ENCODE measurements around the gene HYKK.
A peak's percentile ranks its signal among the peaks of the same experiment; 100 is the strongest.
"Not testable (repeated sequence)": the region's sequence is repeated elsewhere in the genome, so short reads cannot be mapped to it uniquely, and the experiment has no call there.

Gene HYKK

GRCh38 chr15:78506971-78507830 lies at the start of gene HYKK:
TSS of gene HYKK (plus strand) at chr15:78507577. CDS start at chr15:78513089, 5,512 bp downstream.
- DNase-seq (peak; percentile 79), ATAC-seq (peak; percentile 95)

- no peak for ATAC-seq
- DNase-seq, result no peak
Measured at GRCh38 chr15:78460737-78461136, 46.6 kb upstream of the HYKK start.

GRCh38 chr15:78461171-78461888 lies 46.0 kb upstream of the HYKK start:
- DNase-seq, result no peak
- ATAC-seq, result peak; percentile 40

GRCh38 chr15:78469031-78469430 lies 38.3 kb upstream of the HYKK start:
- no peak for DNase-seq
- no peak for ATAC-seq

- ATAC-seq (no peak), DNase-seq (no peak)
Measured at GRCh38 chr15:78477295-78477694, 30.1 kb upstream of the HYKK start.

- no peak for DNase-seq
- ATAC-seq, result no peak
Measured at GRCh38 chr15:78479650-78480049, 27.7 kb upstream of the HYKK start.

GRCh38 chr15:78481917-78482316 lies 25.5 kb upstream of the HYKK start:
- DNase-seq (no peak), ATAC-seq (no peak)

GRCh38 chr15:78492872-78493271 lies 14.5 kb upstream of the HYKK start:
- no peak for DNase-seq
- no peak for ATAC-seq

GRCh38 chr15:78501857-78502256 lies 5.5 kb upstream of the HYKK start:
- no peak for ATAC-seq
- DNase-seq, result no peak

GRCh38 chr15:78502641-78503040 lies 4.7 kb upstream of the HYKK start:
- DNase-seq, result no peak
- no peak for ATAC-seq

GRCh38 chr15:78507831-78508160 lies 419 bp downstream of the HYKK start:
- peak; percentile 20 for ATAC-seq
- DNase-seq, result no peak

GRCh38 chr15:78508272-78508671 lies 895 bp downstream of the HYKK start:
- DNase-seq, result no peak
- no peak for ATAC-seq

- no peak for ATAC-seq
- DNase-seq, result no peak
Measured at GRCh38 chr15:78509726-78510312, 2.4 kb downstream of the HYKK start.

GRCh38 chr15:78520035-78520434 lies 12.7 kb downstream of the HYKK start:
- ATAC-seq, DNase-seq: not testable (repeated sequence)

- DNase-seq, result no peak
- no peak for ATAC-seq
Measured at GRCh38 chr15:78524230-78524629, 16.9 kb downstream of the HYKK start.

- ATAC-seq (no peak), DNase-seq (no peak)
Measured at GRCh38 chr15:78527325-78527724, 19.9 kb downstream of the HYKK start.

- no peak for ATAC-seq
Measured at GRCh38 chr15:78533331-78533730, 26.0 kb downstream of the HYKK start.

GRCh38 chr15:78536134-78536533 lies 28.8 kb downstream of the HYKK start:
- DNase-seq (no peak), ATAC-seq (no peak)

More at GRCh38 chr15:78533331-78533730, 26.0 kb downstream of the HYKK start:
- no peak for DNase-seq

- ATAC-seq (no peak), DNase-seq (no peak)
Measured at GRCh38 chr15:78537266-78537905, 30.0 kb downstream of the HYKK start.

- ATAC-seq, result no peak
- DNase-seq, result no peak
Measured at GRCh38 chr15:78538358-78538757, 31.0 kb downstream of the HYKK start.

- ATAC-seq, result not testable (repeated sequence)
- DNase-seq, result peak; percentile 20
Measured at GRCh38 chr15:78539464-78540140, 32.2 kb downstream of the HYKK start.
